Caco-2 (cell line): ENCODE results near the gene ASCC1. TPM values are rescaled to one million over a fixed set of nuclear protein-coding genes. Genes with fewer than 3 reads are reported as not detected.

ENCODE experiments used
- BruUV-seq: library from RNA; stranded (reverse); fragments of 400-500 nt; replicated peaks from 2 replicates; lab custom pipeline; 2021; lab: Mats Ljungman, UMichigan
- CTCF ChIA-PET: fragments of 300-600 bp; sonication (Branson Sonifier 250); formaldehyde crosslinking; loops from one replicate; lab custom pipeline; 2022; ENCODE audit warnings: antibody characterized with exemption; lab: Charles Lee
- POLR2A ChIA-PET: fragments of 300-600 bp; sonication (Branson Sonifier 250); formaldehyde crosslinking; loops from one replicate; lab custom pipeline; 2022; ENCODE audit warnings: antibody characterized with exemption; lab: Charles Lee
- DNase-seq, 2 experiments: peaks; one replicate each; pipeline versions ENCODE4 v3.0.0 to v3.0.0-alpha.2; 2020 to 2022
- H3K27me3 ChIP-seq: replicated peaks from 2 replicates; pipeline ENCODE4 v1.6.0; 2011; ENCODE audit warnings: low read length; ENCODE audit not compliant: control insufficient read depth, insufficient read depth
- H3K36me3 ChIP-seq: 2 replicates; pipeline ENCODE4 v1.5.1; 2011; ENCODE audit warnings: low read length; ENCODE audit not compliant: control insufficient read depth, insufficient read depth
- H3K4me1 ChIP-seq: fragments of 250-450 bp; sonication (Bioruptor Pico); 2 replicates; pipeline ENCODE4 v1.5.1; 2020; ENCODE audit warnings: mild to moderate bottlenecking
- H3K4me3 ChIP-seq: 2 replicates; pipeline ENCODE4 v1.5.1; 2011; ENCODE audit warnings: low read depth, mild to moderate bottlenecking, control low read depth, low read length
- H3K9me3 ChIP-seq: fragments of 250-450 bp; sonication (Bioruptor Pico); 2 replicates; pipeline ENCODE4 v1.5.1; 2020; ENCODE audit warnings: mild to moderate bottlenecking, moderate library complexity
- H3K27ac Mint-ChIP-seq: one replicate; pipeline ENCODE4 v1.8.0; 2022; ENCODE audit warnings: mixed read lengths; ENCODE audit not compliant: unreplicated experiment
- H3K27me3 Mint-ChIP-seq: one replicate; pipeline ENCODE4 v1.8.0; 2022; ENCODE audit warnings: mixed read lengths; ENCODE audit not compliant: insufficient read depth, unreplicated experiment
- H3K36me3 Mint-ChIP-seq: one replicate; pipeline ENCODE4 v1.8.0; 2022; ENCODE audit warnings: mild to moderate bottlenecking, mixed read lengths; ENCODE audit not compliant: insufficient read depth, unreplicated experiment
- H3K4me1 Mint-ChIP-seq: one replicate; pipeline ENCODE4 v1.8.0; 2022; ENCODE audit warnings: low read depth, mixed read lengths; ENCODE audit not compliant: unreplicated experiment
- H3K4me3 Mint-ChIP-seq: one replicate; pipeline ENCODE4 v1.8.0; 2022; ENCODE audit warnings: mild to moderate bottlenecking, moderate library complexity, mixed read lengths; ENCODE audit not compliant: unreplicated experiment
- H3K9me3 Mint-ChIP-seq: one replicate; pipeline ENCODE4 v1.8.0; 2022; ENCODE audit warnings: mixed read lengths; ENCODE audit not compliant: unreplicated experiment
- CTCF ChIP-seq, 2 experiments: fragments of 200-600 bp in 1 of 2; IDR thresholded peaks; 1 replicate in 1 of 2; 2 replicates in 1 of 2; pipeline versions ENCODE4 v1.5.1 to v1.8.0; 2011 to 2022; ENCODE audit warnings: antibody characterized with exemption in 1 of 2, control low read depth in 1 of 2, inconsistent platforms in 1 of 2, low read depth in 1 of 2, low read length in 1 of 2, mild to moderate bottlenecking in 1 of 2, moderate library complexity in 1 of 2; ENCODE audit not compliant: insufficient read depth in 1 of 2, severe bottlenecking in 1 of 2, unreplicated experiment in 1 of 2
- intact Hi-C: fragments of 100-400 bp; cut with micrococcal nuclease; formaldehyde crosslinking; loops from one replicate; pipeline ENCODE4 v1.10.0; 2022; ENCODE audit not compliant: unreplicated experiment
- total RNA-seq: library from RNA; stranded (reverse); gene quantifications from 2 replicates; pipeline ENCODE4 v1.2.3, GENCODE V29; 2022

Gene ASCC1
- total RNA-seq, 1 experiment from 2014 or later, result 73.7 TPM

DNA sequence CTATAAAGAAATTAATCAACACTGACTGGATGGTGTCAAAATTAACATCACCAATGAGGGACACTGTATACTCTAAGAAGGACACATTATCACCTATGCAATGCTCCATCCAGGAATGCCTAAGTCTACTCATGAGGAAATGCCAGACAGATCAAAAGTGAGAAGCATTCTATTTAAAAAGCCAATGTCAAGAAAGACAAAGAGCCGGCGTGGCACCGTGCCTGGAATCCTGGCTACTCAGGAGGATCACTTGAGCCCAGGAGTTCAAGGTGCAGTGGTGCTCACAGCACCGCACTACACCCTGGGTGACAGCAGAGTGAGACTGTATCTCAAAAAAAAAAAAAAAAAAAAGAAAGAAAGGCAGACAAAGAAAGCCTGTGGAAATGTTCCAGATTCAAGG is 45.8 kb downstream of the ASCC1 start:
- no peak for TF ChIP-seq CTCF (IDR thresholded peaks at IDR 0.05; ENCODE audit: insufficient read depth in 1 of 2, low read depth in 1 of 2, low read length in 1 of 2, severe bottlenecking in 1 of 2, unreplicated experiment in 1 of 2)
- H3K36me3 ChIP-seq, result peaks cover 1% of the 10 kb centered on the region; the same call in 1 of the 2 replicates
- intact Hi-C loops, result loop anchor here (2.0 to 5.0 kb wide), 3 partner anchors 43 to 92 kb away; no protein-coding TSS in a partner anchor
- Mint-ChIP-seq H3K27me3 (no peaks in the 10 kb centered on the region), H3K9me3 (no peaks in the 10 kb centered on the region), H3K27ac (peak overlapping the region; percentile 86), H3K36me3 (no peaks in the 10 kb centered on the region), H3K4me3 (no peak overlapping the region), H3K4me1 (peaks cover 27% of the 10 kb centered on the region)
- no peak for DNase-seq
- H3K4me3 ChIP-seq, result no peak overlapping the region
- peaks cover 33% of the 10 kb centered on the region for H3K4me1 ChIP-seq
- H3K27me3 ChIP-seq, result no peaks in the 10 kb centered on the region
- POLR2A ChIA-PET, result no interaction called here
- no peaks in the 10 kb centered on the region for H3K9me3 ChIP-seq
- CTCF ChIA-PET, result no interaction called here
- no TSS peak for BruUV-seq

GRCh38 chr10:72167118-72167517 is 49.0 kb downstream of the ASCC1 start:
- Mint-ChIP-seq H3K27ac (no peak overlapping the region), H3K4me3 (no peak overlapping the region), H3K4me1 (peaks cover 31% of the 10 kb centered on the region), H3K36me3 (peaks cover 5% of the 10 kb centered on the region), H3K9me3 (no peaks in the 10 kb centered on the region), H3K27me3 (no peaks in the 10 kb centered on the region)
- Histone ChIP-seq H3K4me1 (peaks cover 36% of the 10 kb centered on the region), H3K9me3 (no peaks in the 10 kb centered on the region), H3K36me3 (peaks cover 1% of the 10 kb centered on the region; the same call in 1 of the 2 replicates), H3K27me3 (no peaks in the 10 kb centered on the region), H3K4me3 (no peak overlapping the region)
- POLR2A ChIA-PET, result no interaction called here
- DNase-seq, result no peak
- intact Hi-C loops, result no loop called here
- no peak for TF ChIP-seq CTCF (IDR thresholded peaks at IDR 0.05; ENCODE audit: insufficient read depth in 1 of 2, low read depth in 1 of 2, low read length in 1 of 2, severe bottlenecking in 1 of 2, unreplicated experiment in 1 of 2)
- BruUV-seq, result no TSS peak
- CTCF ChIA-PET, result no interaction called here

DNA sequence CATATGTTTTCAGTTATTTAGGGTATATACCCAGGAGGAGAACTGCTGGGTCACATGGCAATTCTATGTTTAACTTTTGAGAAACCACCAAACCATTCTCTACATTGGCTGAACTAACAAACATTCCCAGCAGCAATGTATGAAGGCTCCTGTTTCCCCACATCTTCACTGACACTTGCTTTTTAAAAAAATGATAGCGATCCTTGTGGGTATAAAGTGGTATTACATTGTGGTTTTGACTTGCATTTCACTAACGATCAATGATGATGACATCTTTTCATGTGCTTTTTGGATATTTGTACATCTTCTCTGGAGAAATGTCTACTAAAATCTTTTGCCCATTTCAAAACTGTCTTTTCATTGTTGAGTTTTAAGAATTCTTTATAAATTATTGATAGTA is 51.5 kb downstream of the ASCC1 start:
- intact Hi-C loops, result no loop called here
- H3K4me1 Mint-ChIP-seq, result peaks cover 11% of the 10 kb centered on the region
- no peaks in the 10 kb centered on the region for H3K27me3 Mint-ChIP-seq

More for the DNA sequence above, 51.5 kb downstream of the ASCC1 start:
- H3K4me3 ChIP-seq, result no peak overlapping the region
- CTCF ChIA-PET, result no interaction called here
- Mint-ChIP-seq H3K27ac (no peak overlapping the region), H3K4me3 (no peak overlapping the region), H3K9me3 (no peaks in the 10 kb centered on the region), H3K36me3 (peaks cover 20% of the 10 kb centered on the region)
- no peaks in the 10 kb centered on the region for H3K27me3 ChIP-seq
- POLR2A ChIA-PET, result interaction anchor here (1.2 kb wide), 1 partner anchor 96 kb away, joined by 10 read pairs; no protein-coding TSS in a partner anchor
- peaks cover 3% of the 10 kb centered on the region; the same call in 1 of the 2 replicates for H3K36me3 ChIP-seq
- no TSS peak for BruUV-seq
- DNase-seq, result no peak
- H3K9me3 ChIP-seq, result no peaks in the 10 kb centered on the region
- no peak for TF ChIP-seq CTCF (IDR thresholded peaks at IDR 0.05; ENCODE audit: insufficient read depth in 1 of 2, low read depth in 1 of 2, low read length in 1 of 2, severe bottlenecking in 1 of 2, unreplicated experiment in 1 of 2)
- H3K4me1 ChIP-seq, result peaks cover 13% of the 10 kb centered on the region
